Natural killer cell (primary cell): ENCODE data around the gene HACE1. TPM values are rescaled to one million over a fixed set of nuclear protein-coding genes. Genes with fewer than 3 reads are reported as not detected.

ENCODE experiments used
- ATAC-seq, 3 donors: fragments of 150-1000 bp in 2 of 3; fragments of 200-7000 bp in 1 of 3; cut with Tn5 transposase; 1 replicate in 1 of 3; 2 replicates in 2 of 3; pipeline ENCODE4 v1.10.0; 2021; ENCODE audit warnings: mild to moderate bottlenecking in 2 of 3, moderate library complexity in 2 of 3
- DNase-seq, 2 donors: peaks; one replicate each; pipeline versions ENCODE4 v3.0.0 to v3.0.0-alpha.2; 2013 to 2021; ENCODE audit warnings: mixed read lengths in 1 of 2
- H3K27ac ChIP-seq: one replicate; pipeline ENCODE4 v1.5.1; 2013; ENCODE audit warnings: mild to moderate bottlenecking, low read length
- H3K27me3 ChIP-seq: one replicate; pipeline ENCODE4 v1.6.1; 2013; ENCODE audit warnings: low read length; ENCODE audit not compliant: control insufficient read depth, insufficient read depth
- H3K36me3 ChIP-seq: one replicate; pipeline ENCODE4 v1.6.1; 2013; ENCODE audit warnings: low read length; ENCODE audit not compliant: control insufficient read depth, insufficient read depth
- H3K4me1 ChIP-seq: one replicate; pipeline ENCODE4 v1.6.1; 2013; ENCODE audit warnings: low read length; ENCODE audit not compliant: control insufficient read depth, insufficient read depth
- H3K4me3 ChIP-seq: one replicate; pipeline ENCODE4 v1.5.1; 2013; ENCODE audit warnings: low read length
- H3K9me3 ChIP-seq: one replicate; pipeline ENCODE4 v1.6.1; 2013; ENCODE audit warnings: low read length; ENCODE audit not compliant: control insufficient read depth, insufficient read depth
- H3K27ac Mint-ChIP-seq, 2 donors: one replicate each; pipeline ENCODE4 v1.8.0; 2022; ENCODE audit warnings: mild to moderate bottlenecking in 2 of 2, mixed read lengths in 2 of 2, moderate library complexity in 1 of 2
- H3K27me3 Mint-ChIP-seq, 2 donors: one replicate each; pipeline ENCODE4 v1.8.0; 2022; ENCODE audit warnings: low read depth in 2 of 2, mixed read lengths in 2 of 2
- H3K36me3 Mint-ChIP-seq: one replicate; pipeline ENCODE4 v1.8.0; 2022; ENCODE audit warnings: mixed read lengths
- H3K4me1 Mint-ChIP-seq, 2 donors: one replicate each; pipeline ENCODE4 v1.8.0; 2022; ENCODE audit warnings: mixed read lengths in 2 of 2
- H3K4me3 Mint-ChIP-seq: one replicate; pipeline ENCODE4 v1.8.0; 2022; ENCODE audit warnings: mild to moderate bottlenecking, moderate library complexity, mixed read lengths
- H3K9me3 Mint-ChIP-seq, 2 donors: one replicate each; pipeline ENCODE4 v1.8.0; 2022; ENCODE audit warnings: mixed read lengths in 2 of 2
- CTCF ChIP-seq: fragments of 200-600 bp; IDR thresholded peaks from one replicate; pipeline ENCODE4 v1.8.0; 2022; ENCODE audit warnings: antibody characterized with exemption
- WGBS: methylation state at CpG from one replicate; pipeline ENCODE4 v1.1.7; 2013; ENCODE audit warnings: missing lambda C conversion rate; ENCODE audit not compliant: insufficient coverage; 5-methylcytosine and 5-hydroxymethylcytosine counted together
- intact Hi-C: fragments of 100-400 bp; cut with micrococcal nuclease; formaldehyde crosslinking; loops from one replicate; pipeline ENCODE4 v1.14.2; 2022
- total RNA-seq, 4 donors: library from RNA; stranded (reverse); fragments of 120-200 nt in 1 of 4; gene quantifications; one replicate each; pipeline versions ENCODE4 v1.2.3 to v1.2.4, GENCODE V29; 2013 to 2022

The HACE1 gene
- total RNA-seq, 3 donors from 2014 or later (not counting 1 experiment from before 2014, with no cell fraction given): 9.6 to 12.6 (median 9.8) TPM

DNA sequence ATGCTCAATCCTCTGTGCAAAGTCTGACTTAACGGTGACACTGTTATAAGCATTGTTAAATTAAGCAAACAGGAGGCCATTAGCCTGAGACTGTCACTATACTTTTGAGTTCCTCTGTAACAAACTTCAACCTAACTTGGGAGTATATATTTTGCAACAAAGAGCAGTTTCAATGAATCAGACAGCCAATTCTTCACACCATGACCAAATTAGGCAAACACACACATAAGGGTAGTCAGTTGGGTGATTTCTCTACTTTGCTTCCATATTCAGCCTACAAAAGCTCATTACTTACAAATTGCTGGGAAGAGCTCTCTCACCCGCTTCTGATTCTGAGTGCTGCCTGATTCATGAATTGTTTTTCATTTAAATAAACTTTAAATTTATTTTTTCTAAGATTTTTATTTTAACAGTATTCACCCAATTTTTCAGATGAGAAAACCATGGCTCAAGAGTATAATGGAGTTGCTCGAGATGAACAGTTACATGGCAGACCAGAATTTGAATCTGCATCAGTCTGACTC is 60.5 kb downstream of the HACE1 start:
- H3K36me3 Mint-ChIP-seq: peaks cover 6% of the 10 kb centered on the region
- WGBS: 100% methylated on average over 2 of the region's 3 CpGs
- H3K4me1 Mint-ChIP-seq: peaks cover 0 to 6% of the 10 kb centered on the region in 2 donors
- H3K27ac Mint-ChIP-seq: no peak overlapping the region
- Histone ChIP-seq H3K4me3 (no peak overlapping the region), H3K27ac (no peak overlapping the region), H3K4me1 (no peaks in the 10 kb centered on the region), H3K36me3 (no peaks in the 10 kb centered on the region), H3K9me3 (no peaks in the 10 kb centered on the region), H3K27me3 (no peaks in the 10 kb centered on the region)
- no peak for DNase-seq
- H3K9me3 Mint-ChIP-seq: peaks cover 0 to 2% of the 10 kb centered on the region in 2 donors
- no peak for ATAC-seq
- H3K27me3 Mint-ChIP-seq: no peaks in the 10 kb centered on the region
- no peak for TF ChIP-seq CTCF
- H3K4me3 Mint-ChIP-seq: no peak overlapping the region
- intact Hi-C loops: no loop called here

DNA sequence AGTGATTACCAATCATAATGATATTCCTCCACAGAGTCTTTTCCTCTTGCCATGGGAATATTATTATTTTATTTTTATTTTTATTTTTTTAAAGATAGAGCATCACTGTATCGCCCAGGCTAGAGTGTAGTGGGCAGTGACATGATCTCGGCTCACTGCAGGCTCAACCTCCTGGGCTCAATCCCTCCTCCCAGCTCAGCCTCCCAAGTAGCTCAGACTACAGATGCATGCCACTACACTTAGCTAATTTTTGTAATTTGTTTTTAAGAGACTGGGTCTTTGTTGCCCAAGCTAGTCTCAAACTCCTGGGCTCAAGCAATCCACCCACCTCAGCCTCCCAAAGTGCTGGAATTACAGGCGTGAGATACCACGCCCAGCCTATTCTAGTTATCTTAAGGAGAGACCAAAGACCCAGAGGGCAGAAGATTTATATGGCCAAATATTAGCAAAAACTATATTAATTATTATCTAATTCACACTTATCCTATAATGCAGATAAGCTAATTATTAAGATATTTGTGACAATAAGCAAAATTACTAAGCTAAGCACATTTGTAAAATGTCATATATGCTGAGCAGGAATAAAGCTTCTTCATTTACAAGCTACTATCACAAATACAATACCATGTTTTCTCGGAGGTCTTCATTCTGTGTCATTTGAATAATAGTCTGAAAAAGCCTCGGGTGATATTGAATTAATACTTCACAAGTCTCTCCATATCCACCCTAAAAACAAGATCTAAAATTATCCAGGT is 63.5 kb downstream of the HACE1 start:
- H3K27ac Mint-ChIP-seq: no peak overlapping the region
- no peaks in the 10 kb centered on the region for H3K27me3 ChIP-seq
- WGBS: 100% methylated on average over 6 of the region's 6 CpGs
- no peaks in the 10 kb centered on the region for H3K9me3 Mint-ChIP-seq
- intact Hi-C loops: no loop called here
- no peak overlapping the region for H3K4me3 ChIP-seq
- no peaks in the 10 kb centered on the region for H3K27me3 Mint-ChIP-seq
- ATAC-seq (no peak), DNase-seq (no peak)
- H3K36me3 ChIP-seq: peaks cover 2% of the 10 kb centered on the region
- H3K36me3 Mint-ChIP-seq: no peaks in the 10 kb centered on the region
- no peak overlapping the region for H3K4me3 Mint-ChIP-seq
- H3K4me1 ChIP-seq: no peaks in the 10 kb centered on the region
- H3K9me3 ChIP-seq: no peaks in the 10 kb centered on the region
- no peaks in the 10 kb centered on the region for H3K4me1 Mint-ChIP-seq
- TF ChIP-seq CTCF: no peak
- H3K27ac ChIP-seq: no peak overlapping the region

- H3K9me3 ChIP-seq: no peaks in the 10 kb centered on the region
- Mint-ChIP-seq H3K9me3 (no peaks in the 10 kb centered on the region), H3K4me1 (no peaks in the 10 kb centered on the region), H3K27ac (no peak overlapping the region), H3K4me3 (no peak overlapping the region), H3K36me3 (no peaks in the 10 kb centered on the region), H3K27me3 (no peaks in the 10 kb centered on the region)
- H3K27ac ChIP-seq: no peak overlapping the region
- H3K36me3 ChIP-seq: peaks cover 3% of the 10 kb centered on the region
- H3K4me1 ChIP-seq: no peaks in the 10 kb centered on the region
- H3K27me3 ChIP-seq: no peaks in the 10 kb centered on the region
- no peak for TF ChIP-seq CTCF
- intact Hi-C loops: no loop called here
- no peak for ATAC-seq
- DNase-seq: no peak
- WGBS: 98% methylated on average over 2 of the region's 3 CpGs
- no peak overlapping the region for H3K4me3 ChIP-seq
Measured at GRCh38 chr6:104795363-104795762, 64.4 kb downstream of the HACE1 start.
